DLD1 (cell line): ENCODE measurements around the gene TMEM89.

ENCODE experiments used
- in situ Hi-C: cut with HindIII; loops from 2 replicates; pipeline ENCODE4 v1.10.0; 2017; ENCODE audit warnings: low sequenced_read_pairs

The TMEM89 gene

GRCh38 chr3:48642605-48643004 lies 21.0 kb upstream of the TMEM89 start:
- in situ Hi-C loops: no loop called here

GRCh38 chr3:48641396-48641795 lies 19.8 kb upstream of the TMEM89 start:
- in situ Hi-C loops: no loop called here

- in situ Hi-C loops: no loop called here
Measured at GRCh38 chr3:48639944-48640606, 18.5 kb upstream of the TMEM89 start.

- in situ Hi-C loops: no loop called here
Measured at GRCh38 chr3:48637305-48637704, 15.7 kb upstream of the TMEM89 start.

- in situ Hi-C loops: no loop called here
Measured at GRCh38 chr3:48636149-48636655, 14.6 kb upstream of the TMEM89 start.

- in situ Hi-C loops: no loop called here
Measured at GRCh38 chr3:48635222-48636021, 13.9 kb upstream of the TMEM89 start, which contains the start of gene SLC26A6. Gene SLC26A6, minus strand, starts transcription at chr3:48635461. Its CDS starts 68 bp downstream, at chr3:48635393.

- in situ Hi-C loops: no loop called here
Measured at GRCh38 chr3:48634661-48635221, 13.2 kb upstream of the TMEM89 start.

GRCh38 chr3:48633743-48634142 lies 12.2 kb upstream of the TMEM89 start:
- in situ Hi-C loops: no loop called here

GRCh38 chr3:48633256-48633655 lies 11.7 kb upstream of the TMEM89 start:
- in situ Hi-C loops: no loop called here

GRCh38 chr3:48631516-48632448 lies 10.2 kb upstream of the TMEM89 start:
- in situ Hi-C loops: no loop called here

GRCh38 chr3:48630833-48631232 lies 9.3 kb upstream of the TMEM89 start:
- in situ Hi-C loops: no loop called here

- in situ Hi-C loops: no loop called here
Measured at GRCh38 chr3:48630407-48630806, 8.8 kb upstream of the TMEM89 start.

GRCh38 chr3:48629894-48630293 lies 8.3 kb upstream of the TMEM89 start:
- in situ Hi-C loops: no loop called here

- in situ Hi-C loops: no loop called here
Measured at GRCh38 chr3:48628277-48629017, 6.9 kb upstream of the TMEM89 start.

- in situ Hi-C loops: no loop called here
Measured at GRCh38 chr3:48625600-48625999, 4.0 kb upstream of the TMEM89 start.

- in situ Hi-C loops: no loop called here
Measured at GRCh38 chr3:48624767-48625166, 3.2 kb upstream of the TMEM89 start.

- in situ Hi-C loops: no loop called here
Measured at GRCh38 chr3:48623851-48624547, 2.4 kb upstream of the TMEM89 start.

GRCh38 chr3:48619541-48620524 lies 1.7 kb downstream of the TMEM89 start:
- in situ Hi-C loops: no loop called here
